Esophagus muscularis mucosa (tissue), 4 donors: ENCODE measurements around the gene EGR1. TPM values are rescaled to one million over a fixed set of nuclear protein-coding genes. Genes with fewer than 3 reads are reported as not detected.

Experiments
- DNase-seq: peaks from one replicate; pipeline ENCODE4 v3.0.0-alpha.2; 2017; ENCODE audit errors: extremely low spot score
- H3K27ac ChIP-seq, 4 donors: fragments of 200-600 bp; sonication (generic); replicated peaks in 1 of 4; 1 replicate in 3 of 4; 2 replicates in 1 of 4; pipeline ENCODE4 v1.5.1; 2016 to 2019; ENCODE audit warnings: mild to moderate bottlenecking in 1 of 4
- H3K27me3 ChIP-seq, 4 donors: fragments of 200-600 bp; sonication (generic); one replicate each; pipeline versions ENCODE4 v1.5.1 to v1.6.0; 2016 to 2019
- H3K36me3 ChIP-seq, 4 donors: fragments of 200-600 bp; sonication (generic); one replicate each; pipeline ENCODE4 v1.5.1; 2016 to 2019
- H3K4me1 ChIP-seq, 4 donors: fragments of 200-600 bp; sonication (generic); one replicate each; pipeline ENCODE4 v1.5.1; 2016 to 2019
- H3K4me3 ChIP-seq, 4 donors: fragments of 200-600 bp; sonication (generic); 1 replicate in 2 of 4; 2 replicates in 2 of 4; pipeline ENCODE4 v1.5.1; 2016 to 2019; ENCODE audit warnings: mild to moderate bottlenecking in 4 of 4, moderate library complexity in 1 of 4
- H3K9me3 ChIP-seq, 4 donors: fragments of 200-600 bp; sonication (generic); 1 replicate in 3 of 4; 2 replicates in 1 of 4; pipeline ENCODE4 v1.5.1; 2016 to 2019
- CTCF ChIP-seq, 3 experiments: fragments of 200-600 bp in 2 of 3; fragments of 450-650 bp in 1 of 3; sonication (generic) in 2 of 3; IDR thresholded peaks; one replicate each; pipeline ENCODE4 v1.5.1; 2017 to 2019; ENCODE audit warnings: antibody characterized with exemption in 3 of 3, mild to moderate bottlenecking in 2 of 3, moderate library complexity in 1 of 3
- EP300 ChIP-seq: sonication (generic); formaldehyde crosslinking; IDR thresholded peaks from one replicate; pipeline ENCODE4 v1.6.1; 2017; ENCODE audit warnings: antibody characterized with exemption
- POLR2AphosphoS5 ChIP-seq, 2 donors: sonication (generic); formaldehyde crosslinking; IDR thresholded peaks; one replicate each; pipeline ENCODE4 v1.6.1; 2017; ENCODE audit warnings: antibody characterized with exemption in 2 of 2
- WGBS: methylation state at CpG from one replicate; pipeline ENCODE4 v1.1.5; 2018; 5-methylcytosine and 5-hydroxymethylcytosine counted together
- intact Hi-C: fragments of 100-400 bp; cut with DNase I; formaldehyde crosslinking; loops from one replicate; pipeline ENCODE4 v1.15.1; 2023
- small RNA-seq, 3 donors: library from RNA; depleted of rRNA; stranded (forward); fragments of <200 nt; gene quantifications; one replicate each; pipeline ENCODE3, GENCODE V24; 2016
- total RNA-seq, 4 donors: library from RNA; depleted of rRNA; stranded (reverse); fragments of >200 nt; gene quantifications; one replicate each; pipeline versions ENCODE4 v1.1.0 to v1.2.1, GENCODE V29; 2016

Gene EGR1
- total RNA-seq, 4 donors from 2014 or later: 9.6 to 138 (median 13.5) TPM

DNA sequence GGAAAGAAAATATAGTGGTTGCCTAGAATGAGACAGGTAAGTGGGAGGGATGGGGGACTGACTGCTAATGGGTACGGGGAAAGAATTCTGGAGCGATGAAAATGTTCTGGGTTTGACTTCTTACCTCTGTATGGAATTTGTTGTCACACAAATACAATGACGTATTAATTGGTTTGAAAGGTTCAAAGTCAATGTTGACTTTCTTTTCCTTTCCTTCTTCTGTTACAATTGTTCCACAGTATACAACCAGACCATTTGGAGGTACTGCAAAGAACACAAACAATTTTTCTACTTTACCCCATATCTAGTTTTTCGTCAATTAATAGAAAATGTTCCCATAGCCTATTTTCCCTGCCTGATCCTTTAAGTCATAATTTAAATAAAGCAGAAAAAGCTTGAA, 52.2 kb downstream of the EGR1 start:
- WGBS: 95% methylated on average over 4 of the region's 4 CpGs
- no peak overlapping the region for H3K4me3 ChIP-seq
- TF ChIP-seq CTCF (IDR thresholded peaks at IDR 0.05) (no peak), EP300 (no peak), POLR2AphosphoS5 (IDR thresholded peaks at IDR 0.05) (no peak)
- no peaks in the 10 kb centered on the region for H3K9me3 ChIP-seq
- H3K4me1 ChIP-seq: peaks cover 0 to 6% (median 5%) of the 10 kb centered on the region in 4 donors
- no peaks in the 10 kb centered on the region for H3K27me3 ChIP-seq
- no peak for DNase-seq
- H3K27ac ChIP-seq: no peak overlapping the region
- H3K36me3 ChIP-seq: peaks cover 43 to 69% (median 60%) of the 10 kb centered on the region in 4 donors
- intact Hi-C loops: no loop called here

Small RNA genes lying within 50 kb of the gene (small RNA-seq; reads per million reads assigned to genes)
- 0 reads per million in 3 donors for gene AC113403.1

Other genes starting within 250 kb of the EGR1 start
- 1 to 10 TPM; 2.5 to 8.4 (median 4.2) TPM for gene GFRA3, start 190.9 kb upstream of the EGR1 start, total RNA-seq
- gene CDC25C, start 133.7 kb upstream of the EGR1 start, total RNA-seq: under 1 TPM in 1 of 4 donors, not detected in 3; 0.17 TPM
- 10 to 100 TPM; 22.4 to 40.0 (median 29.6) TPM for gene FAM53C, start 127.2 kb upstream of the EGR1 start, total RNA-seq
- gene KDM3B, start 112.8 kb upstream of the EGR1 start, total RNA-seq: 10 to 100 TPM; 61.3 to 88.8 (median 74.9) TPM
- gene REEP2, start 26.4 kb upstream of the EGR1 start, total RNA-seq: 10 to 100 TPM; 24.5 to 55.9 (median 33.6) TPM
- 100 to 1,000 TPM in 3 of 4 donors, 10 to 100 TPM in 1; 90.5 to 154 (median 111) TPM for gene ETF1, start 77.8 kb downstream of the EGR1 start, total RNA-seq
- 100 to 1,000 TPM; 139 to 250 (median 186) TPM for gene HSPA9, start 109.9 kb downstream of the EGR1 start, total RNA-seq